OCI-LY1 (cell line): Measurements from ENCODE around the gene LRRC2.

Experiments used
- H2AFZ ChIP-seq: fragments of 200-600 bp; sonication (generic), shearing (Covaris generic); 2 replicates; pipeline ENCODE4 v1.6.0; 2014; ENCODE audit warnings: antibody characterized with exemption, mild to moderate bottlenecking, low read length
- H3F3A ChIP-seq: fragments of 200-600 bp; sonication (generic), shearing (Covaris generic); 2 replicates; pipeline ENCODE4 v1.6.0; 2014; ENCODE audit warnings: mild to moderate bottlenecking, antibody characterized with exemption, low read length, moderate library complexity; ENCODE audit not compliant: insufficient read depth
- H3K27ac ChIP-seq: fragments of 200-600 bp; sonication (generic); 2 replicates; pipeline ENCODE4 v1.5.1; 2014; ENCODE audit warnings: low read length, mixed run types, mild to moderate bottlenecking, low read depth; ENCODE audit not compliant: poor library complexity, severe bottlenecking
- H3K27me3 ChIP-seq: fragments of 200-600 bp; sonication (generic); 2 replicates; pipeline ENCODE4 v1.6.0; 2014; ENCODE audit warnings: antibody characterized with exemption, mild to moderate bottlenecking, low read length, moderate library complexity; ENCODE audit not compliant: insufficient read depth
- H3K36me3 ChIP-seq: fragments of 200-600 bp; sonication (generic); 2 replicates; pipeline ENCODE4 v1.6.1; 2014; ENCODE audit warnings: mild to moderate bottlenecking, antibody characterized with exemption, low read length, moderate library complexity, mixed read lengths; ENCODE audit not compliant: insufficient read depth
- H3K4me1 ChIP-seq: fragments of 200-600 bp; sonication (generic); 2 replicates; pipeline ENCODE4 v1.5.1; 2014; ENCODE audit warnings: mild to moderate bottlenecking, low read length, moderate library complexity; ENCODE audit not compliant: insufficient read depth, severe bottlenecking
- H3K4me2 ChIP-seq: fragments of 200-600 bp; sonication (generic), shearing (Covaris generic); 2 replicates; pipeline ENCODE4 v1.6.1; 2014; ENCODE audit warnings: low read length
- H3K4me3 ChIP-seq: fragments of 200-600 bp; sonication (generic); 2 replicates; pipeline ENCODE4 v1.5.1; 2014; ENCODE audit warnings: low read length, low read depth, mild to moderate bottlenecking, mixed read lengths; ENCODE audit not compliant: poor library complexity, severe bottlenecking
- H3K79me2 ChIP-seq: fragments of 200-600 bp; shearing (Covaris generic); 2 replicates; pipeline ENCODE4 v1.6.1; 2016; ENCODE audit warnings: mixed run types, low read length, mixed read lengths; ENCODE audit not compliant: insufficient read depth
- H3K9ac ChIP-seq: fragments of 200-600 bp; sonication (generic), shearing (Covaris generic); 2 replicates; pipeline ENCODE4 v1.6.1; 2014; ENCODE audit warnings: mild to moderate bottlenecking, low read length, mixed read lengths
- H3K9me2 ChIP-seq: fragments of 200-600 bp; sonication (generic), shearing (Covaris generic); 2 replicates; pipeline ENCODE4 v1.6.1; 2014; ENCODE audit warnings: low read depth, mild to moderate bottlenecking, low read length, mixed read lengths
- H3K9me3 ChIP-seq: fragments of 200-600 bp; shearing (Covaris generic); 2 replicates; pipeline ENCODE4 v1.6.1; 2014; ENCODE audit warnings: low read length, mixed read lengths
- H4K20me1 ChIP-seq: fragments of 200-600 bp; sonication (generic), shearing (Covaris generic); 2 replicates; pipeline ENCODE4 v1.6.0; 2016; ENCODE audit warnings: mild to moderate bottlenecking, low read length; ENCODE audit not compliant: insufficient read depth
- EZH2 ChIP-seq: fragments of 200-600 bp; sonication (generic), shearing (Covaris generic); IDR thresholded peaks from 2 replicates; pipeline ENCODE4 v1.8.0; 2017; ENCODE audit warnings: borderline replicate concordance, mixed run types, mild to moderate bottlenecking, antibody characterized with exemption, low read length, moderate library complexity, mixed read lengths
- TF ChIP-seq, protein P1 (sequence below): fragments of 200-600 bp; sonication (generic), shearing (Covaris generic); IDR thresholded peaks from 2 replicates; pipeline ENCODE4 v1.5.1; 2017; ENCODE audit warnings: mild to moderate bottlenecking, antibody characterized with exemption, low read length, moderate library complexity, mixed read lengths

Gene LRRC2

GRCh38 chr3:46498916-46499519, 67.1 kb downstream of the LRRC2 start:
- Histone ChIP-seq H3K27ac (no peak overlapping the region), H3K9me3 (no peaks in the 10 kb centered on the region), H3K4me2 (no peak overlapping the region), H3K79me2 (no peaks in the 10 kb centered on the region), H3K36me3 (no peaks in the 10 kb centered on the region), H3F3A (no peaks in the 10 kb centered on the region), H4K20me1 (no peaks in the 10 kb centered on the region), H3K4me3 (no peak overlapping the region), H3K27me3 (no peaks in the 10 kb centered on the region), H3K9me2 (no peaks in the 10 kb centered on the region), H3K9ac (no peak overlapping the region), H2AFZ (no peak overlapping the region), H3K4me1 (no peaks in the 10 kb centered on the region)
- TF ChIP-seq, protein P1, sequence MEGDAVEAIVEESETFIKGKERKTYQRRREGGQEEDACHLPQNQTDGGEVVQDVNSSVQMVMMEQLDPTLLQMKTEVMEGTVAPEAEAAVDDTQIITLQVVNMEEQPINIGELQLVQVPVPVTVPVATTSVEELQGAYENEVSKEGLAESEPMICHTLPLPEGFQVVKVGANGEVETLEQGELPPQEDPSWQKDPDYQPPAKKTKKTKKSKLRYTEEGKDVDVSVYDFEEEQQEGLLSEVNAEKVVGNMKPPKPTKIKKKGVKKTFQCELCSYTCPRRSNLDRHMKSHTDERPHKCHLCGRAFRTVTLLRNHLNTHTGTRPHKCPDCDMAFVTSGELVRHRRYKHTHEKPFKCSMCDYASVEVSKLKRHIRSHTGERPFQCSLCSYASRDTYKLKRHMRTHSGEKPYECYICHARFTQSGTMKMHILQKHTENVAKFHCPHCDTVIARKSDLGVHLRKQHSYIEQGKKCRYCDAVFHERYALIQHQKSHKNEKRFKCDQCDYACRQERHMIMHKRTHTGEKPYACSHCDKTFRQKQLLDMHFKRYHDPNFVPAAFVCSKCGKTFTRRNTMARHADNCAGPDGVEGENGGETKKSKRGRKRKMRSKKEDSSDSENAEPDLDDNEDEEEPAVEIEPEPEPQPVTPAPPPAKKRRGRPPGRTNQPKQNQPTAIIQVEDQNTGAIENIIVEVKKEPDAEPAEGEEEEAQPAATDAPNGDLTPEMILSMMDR: no peak
- TF ChIP-seq EZH2: no peak

DNA sequence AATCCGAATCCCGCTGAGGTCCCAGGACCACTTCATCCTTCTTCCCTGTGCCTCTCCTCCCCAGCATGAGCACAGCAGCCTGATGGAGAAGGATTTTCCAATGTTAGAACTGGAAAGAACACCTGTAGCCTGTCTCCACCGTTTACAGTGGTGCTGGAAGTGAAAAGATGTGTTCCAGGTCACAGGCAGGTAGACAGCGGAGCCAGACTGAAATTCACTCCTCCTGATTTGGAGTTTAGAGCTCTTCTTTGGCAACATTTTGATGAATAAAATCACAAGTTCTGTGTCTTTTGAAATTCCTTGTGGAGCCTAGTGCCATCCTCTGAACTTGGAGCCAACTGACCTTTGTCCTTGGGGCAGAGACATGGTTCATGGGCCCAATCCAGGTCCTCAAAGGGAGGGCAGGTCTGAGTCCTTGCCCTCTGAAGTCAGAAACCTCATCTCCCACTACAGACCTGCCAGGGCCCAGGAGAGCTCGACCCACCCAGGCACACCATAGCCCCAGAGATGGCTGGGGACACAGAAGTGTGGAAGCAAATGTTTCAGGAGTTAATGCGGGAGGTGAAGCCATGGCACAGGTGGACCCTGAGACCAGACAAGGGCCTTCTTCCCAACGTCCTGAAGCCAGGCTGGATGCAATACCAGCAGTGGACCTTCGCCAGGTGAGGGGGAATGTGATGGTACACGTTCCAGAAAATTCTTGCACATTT, 68.4 kb downstream of the LRRC2 start, which contains the start of gene RTP3:
Gene RTP3 (plus strand): TSS at position 421 of the 710 bp plus-strand sequence. CDS start 87 bp downstream, at position 508.
- H3K79me2 ChIP-seq: no peaks in the 10 kb centered on the region
- no peak within 1 kb of the TSS for H3K27ac ChIP-seq
- no peaks in the 10 kb centered on the region for H3K36me3 ChIP-seq
- no peak within 1 kb of the TSS for H3K4me2 ChIP-seq
- no peak within 1 kb of the TSS for H2AFZ ChIP-seq
- H3F3A ChIP-seq: no peaks in the 10 kb centered on the region
- H3K27me3 ChIP-seq: no peaks in the 10 kb centered on the region
- H3K4me3 ChIP-seq: no peak within 1 kb of the TSS
- no peaks in the 10 kb centered on the region for H4K20me1 ChIP-seq
- no peaks in the 10 kb centered on the region for H3K4me1 ChIP-seq
- TF ChIP-seq, protein P1: no peak
- no peak for TF ChIP-seq EZH2
- H3K9ac ChIP-seq: no peak within 1 kb of the TSS
- no peaks in the 10 kb centered on the region for H3K9me3 ChIP-seq
- no peaks in the 10 kb centered on the region for H3K9me2 ChIP-seq

DNA sequence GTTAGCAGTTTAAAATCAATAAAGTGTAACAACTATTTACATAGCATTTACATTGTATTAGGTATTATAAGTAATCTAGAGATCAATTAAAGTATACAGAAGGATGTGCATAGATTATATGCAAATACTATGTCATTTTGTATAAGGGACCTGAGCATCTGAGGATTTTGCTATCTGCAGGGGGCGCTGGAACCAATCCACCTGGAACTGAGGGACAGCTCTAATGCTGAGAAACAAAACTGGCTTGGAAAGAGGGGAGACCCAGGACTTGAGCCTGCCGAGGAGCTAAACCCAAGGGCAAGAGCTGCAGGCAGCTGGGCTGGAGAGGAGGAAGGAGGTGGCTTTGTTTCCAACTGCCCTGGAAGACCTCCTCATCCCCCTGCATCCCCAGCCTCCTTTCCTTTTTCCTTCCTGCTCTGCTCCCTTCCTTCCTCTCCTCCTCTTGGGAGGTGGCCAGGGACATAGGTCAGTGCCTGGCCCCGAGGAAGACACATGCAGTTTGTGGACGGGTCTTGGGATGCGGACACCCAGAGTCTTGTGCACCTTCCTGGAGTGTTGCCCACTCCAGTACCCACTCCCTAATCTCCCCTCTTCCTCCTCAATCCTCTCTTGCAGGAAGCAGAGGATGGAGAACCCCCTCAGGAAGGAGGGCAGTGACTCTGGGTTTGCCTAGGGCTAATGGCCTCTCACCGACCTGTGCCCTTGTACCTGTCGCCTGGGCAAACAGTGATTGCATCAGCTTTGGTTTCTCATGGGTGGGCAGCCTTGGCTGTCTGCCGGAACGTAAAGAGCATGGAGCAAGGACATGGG, 69.2 kb downstream of the LRRC2 start:
- Histone ChIP-seq H2AFZ (no peak overlapping the region), H3K79me2 (no peaks in the 10 kb centered on the region), H3K4me2 (no peak overlapping the region), H3F3A (no peaks in the 10 kb centered on the region), H4K20me1 (no peaks in the 10 kb centered on the region), H3K9me2 (no peaks in the 10 kb centered on the region), H3K27ac (no peak overlapping the region), H3K9ac (no peak overlapping the region), H3K4me3 (no peak overlapping the region), H3K27me3 (no peaks in the 10 kb centered on the region), H3K9me3 (no peaks in the 10 kb centered on the region), H3K36me3 (no peaks in the 10 kb centered on the region), H3K4me1 (no peaks in the 10 kb centered on the region)
- TF ChIP-seq, protein P1: peak; percentile 43; the same call in 1 of the 2 replicates
- TF ChIP-seq EZH2: no peak
